Chondrocyte (in vitro differentiated cells): ENCODE data around the gene ANKRD11. TPM values are rescaled to one million over a fixed set of nuclear protein-coding genes. Genes with fewer than 3 reads are reported as not detected.

ENCODE experiments used
- DNase-seq: peaks from one replicate; pipeline ENCODE4 v3.0.0; 2021; ENCODE audit warnings: mixed read lengths, low spot score
- H3K27ac Mint-ChIP-seq: one replicate; pipeline ENCODE4 v1.8.0; 2021; ENCODE audit warnings: mild to moderate bottlenecking, moderate library complexity, mixed read lengths; ENCODE audit not compliant: unreplicated experiment
- H3K27me3 Mint-ChIP-seq: 2 replicates; pipeline ENCODE4 v1.8.0; 2021; ENCODE audit warnings: low read depth, mixed read lengths
- H3K36me3 Mint-ChIP-seq: 2 replicates; pipeline ENCODE4 v1.8.0; 2021; ENCODE audit warnings: low read depth, mixed read lengths
- H3K4me1 Mint-ChIP-seq: 2 replicates; pipeline ENCODE4 v1.8.0; 2021; ENCODE audit warnings: low read depth, mild to moderate bottlenecking, mixed read lengths
- H3K4me3 Mint-ChIP-seq: one replicate; pipeline ENCODE4 v1.8.0; 2021; ENCODE audit warnings: mild to moderate bottlenecking, moderate library complexity, mixed read lengths; ENCODE audit not compliant: unreplicated experiment
- H3K9me3 Mint-ChIP-seq: 2 replicates; pipeline ENCODE4 v1.8.0; 2021; ENCODE audit warnings: low read depth, mixed read lengths
- total RNA-seq: library from RNA; stranded (reverse); gene quantifications from 3 replicates; pipeline ENCODE4 v1.2.1, GENCODE V29; 2021
- TF ChIP-seq, protein P1 (sequence below): fragments of 200-600 bp; sonication (generic); IDR thresholded peaks from 2 replicates; pipeline ENCODE4 v1.5.0; 2021; ENCODE audit warnings: antibody characterized with exemption, mild to moderate bottlenecking, moderate library complexity

Gene ANKRD11
- total RNA-seq, 1 donor from 2014 or later: 180 TPM

DNA sequence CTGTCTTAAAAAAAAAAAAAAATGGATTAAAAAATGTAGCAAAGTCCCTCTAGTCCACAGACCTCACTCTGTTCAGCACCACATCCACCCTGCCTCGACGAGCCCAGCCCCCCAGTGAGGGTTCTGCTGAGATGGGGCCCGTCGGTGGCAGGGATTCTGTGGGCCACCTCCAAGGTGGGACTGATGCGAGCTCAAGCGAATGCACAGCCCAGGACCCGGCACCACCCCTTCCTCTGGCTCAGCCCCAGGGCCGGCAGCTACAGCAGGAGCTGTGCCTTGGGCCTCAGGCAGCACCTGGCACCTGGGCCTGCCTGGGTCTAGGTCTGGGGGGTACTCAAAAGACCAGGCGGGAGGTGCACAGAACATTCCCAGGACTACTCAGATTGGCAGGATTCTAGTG is 213.3 kb downstream of the ANKRD11 start:
- H3K27me3 Mint-ChIP-seq: no peaks in the 10 kb centered on the region

DNA sequence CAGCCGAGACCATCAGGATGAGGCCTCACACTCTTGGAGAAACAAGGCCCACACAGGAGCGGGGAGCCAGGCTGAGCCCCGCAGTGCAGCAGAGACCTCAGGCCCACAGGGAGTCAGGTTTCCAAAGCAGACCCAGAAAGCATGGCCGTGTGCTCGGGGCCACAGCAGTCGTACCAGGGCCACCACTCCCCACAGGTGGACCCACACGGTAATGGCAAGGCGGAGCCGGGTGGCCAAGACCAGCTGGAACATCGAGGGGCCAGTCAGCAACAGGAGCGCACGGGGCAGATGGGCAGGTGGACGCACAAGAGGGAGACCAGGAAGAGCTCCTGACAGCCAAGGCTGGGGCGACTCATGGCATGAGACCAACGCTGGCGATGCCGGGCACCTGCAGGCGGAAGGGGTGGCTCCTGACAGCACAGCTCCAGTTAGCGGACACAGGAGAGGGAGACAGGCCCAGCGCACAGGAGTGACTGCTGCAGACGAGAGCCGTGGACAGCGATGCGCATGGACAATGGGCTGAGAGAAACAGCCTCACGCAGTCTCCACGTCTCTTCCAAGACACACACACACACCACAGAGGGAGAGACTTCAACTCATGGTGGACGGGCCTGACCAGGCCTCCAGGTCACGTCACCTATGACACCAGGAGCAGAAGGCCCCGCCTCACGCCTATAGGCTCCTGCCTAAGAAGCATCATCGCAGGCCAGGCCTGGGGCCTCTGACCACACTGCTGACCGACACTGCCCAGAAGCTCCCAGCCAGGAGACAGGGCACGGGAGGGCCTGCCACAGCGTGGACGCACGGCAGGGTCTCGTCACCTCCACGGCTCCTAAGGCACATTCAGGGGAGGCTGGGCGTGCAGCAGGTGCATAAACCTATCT is 214.3 kb downstream of the ANKRD11 start:
- Mint-ChIP-seq H3K4me3 (no peak overlapping the region), H3K9me3 (no peaks in the 10 kb centered on the region), H3K4me1 (no peaks in the 10 kb centered on the region), H3K27ac (no peak overlapping the region), H3K27me3 (no peaks in the 10 kb centered on the region), H3K36me3 (peaks cover 33% of the 10 kb centered on the region)
- TF ChIP-seq, protein P1, sequence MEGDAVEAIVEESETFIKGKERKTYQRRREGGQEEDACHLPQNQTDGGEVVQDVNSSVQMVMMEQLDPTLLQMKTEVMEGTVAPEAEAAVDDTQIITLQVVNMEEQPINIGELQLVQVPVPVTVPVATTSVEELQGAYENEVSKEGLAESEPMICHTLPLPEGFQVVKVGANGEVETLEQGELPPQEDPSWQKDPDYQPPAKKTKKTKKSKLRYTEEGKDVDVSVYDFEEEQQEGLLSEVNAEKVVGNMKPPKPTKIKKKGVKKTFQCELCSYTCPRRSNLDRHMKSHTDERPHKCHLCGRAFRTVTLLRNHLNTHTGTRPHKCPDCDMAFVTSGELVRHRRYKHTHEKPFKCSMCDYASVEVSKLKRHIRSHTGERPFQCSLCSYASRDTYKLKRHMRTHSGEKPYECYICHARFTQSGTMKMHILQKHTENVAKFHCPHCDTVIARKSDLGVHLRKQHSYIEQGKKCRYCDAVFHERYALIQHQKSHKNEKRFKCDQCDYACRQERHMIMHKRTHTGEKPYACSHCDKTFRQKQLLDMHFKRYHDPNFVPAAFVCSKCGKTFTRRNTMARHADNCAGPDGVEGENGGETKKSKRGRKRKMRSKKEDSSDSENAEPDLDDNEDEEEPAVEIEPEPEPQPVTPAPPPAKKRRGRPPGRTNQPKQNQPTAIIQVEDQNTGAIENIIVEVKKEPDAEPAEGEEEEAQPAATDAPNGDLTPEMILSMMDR: no peak
- no peak for DNase-seq

More for the DNA sequence above, 213.3 kb downstream of the ANKRD11 start:
- Mint-ChIP-seq H3K9me3 (no peaks in the 10 kb centered on the region), H3K27ac (no peak overlapping the region), H3K4me1 (no peaks in the 10 kb centered on the region), H3K36me3 (peaks cover 27% of the 10 kb centered on the region), H3K4me3 (no peak overlapping the region)
- DNase-seq: no peak
- TF ChIP-seq, protein P1: no peak

DNA sequence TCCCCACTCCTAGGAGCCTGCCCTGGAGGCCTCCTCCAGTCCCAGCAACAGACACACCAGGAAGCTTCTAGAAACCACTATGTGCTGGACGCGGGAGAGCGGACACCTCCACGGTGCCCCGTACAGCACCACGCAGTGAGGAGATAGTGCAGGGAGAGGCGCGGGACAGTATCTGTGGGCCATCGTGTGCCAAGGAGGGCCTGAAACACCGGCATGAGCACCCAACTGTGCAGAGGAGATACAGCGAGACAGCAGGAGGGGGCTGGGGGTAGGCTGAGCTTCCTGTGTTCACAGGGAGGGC is 215.1 kb downstream of the ANKRD11 start:
- no peak overlapping the region for H3K4me3 Mint-ChIP-seq

DNA sequence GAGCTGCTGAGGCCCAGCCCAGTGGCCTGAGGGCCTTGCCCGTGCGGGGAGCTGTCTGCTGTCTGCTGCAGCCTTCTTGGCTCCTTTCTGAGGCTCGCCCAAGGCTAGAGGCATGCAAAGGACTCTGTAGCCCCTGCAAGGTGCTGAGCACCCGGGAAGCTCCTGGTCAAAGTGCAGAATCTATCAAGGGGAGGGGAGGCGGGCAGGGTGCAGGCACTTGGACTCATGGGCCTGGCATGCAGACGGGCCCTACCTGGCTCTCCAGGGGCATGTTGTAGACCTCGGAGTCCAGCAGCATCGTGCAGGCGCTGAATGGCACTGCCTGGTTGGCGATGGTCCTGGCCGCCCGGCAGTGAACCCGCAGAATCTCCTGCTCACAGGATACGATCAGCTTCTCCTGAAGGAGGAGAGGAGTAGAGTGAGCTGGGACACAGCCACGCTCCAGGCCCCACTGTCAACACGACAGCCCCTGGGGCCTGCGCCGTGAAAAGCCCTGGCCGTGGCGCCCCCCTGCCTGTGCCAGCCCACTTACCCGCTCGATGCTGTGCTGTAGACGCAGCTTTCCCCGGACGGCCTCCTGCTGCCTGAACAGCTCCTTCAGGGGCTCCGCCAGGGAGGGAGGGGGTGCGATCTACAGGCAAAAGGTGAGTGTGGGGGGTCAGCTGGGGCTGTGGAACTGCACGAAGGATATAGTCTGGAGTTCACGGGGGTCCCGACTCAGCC is 215.6 kb downstream of the ANKRD11 start:
- TF ChIP-seq, protein P1: no peak
- no peak overlapping the region for H3K4me3 Mint-ChIP-seq
- no peaks in the 10 kb centered on the region for H3K27me3 Mint-ChIP-seq
- DNase-seq: no peak
- no peaks in the 10 kb centered on the region for H3K9me3 Mint-ChIP-seq
- peaks cover 3% of the 10 kb centered on the region for H3K4me1 Mint-ChIP-seq
- H3K27ac Mint-ChIP-seq: no peak overlapping the region
- peaks cover 34% of the 10 kb centered on the region for H3K36me3 Mint-ChIP-seq

More for the DNA sequence above, 215.1 kb downstream of the ANKRD11 start:
- H3K36me3 Mint-ChIP-seq: peaks cover 31% of the 10 kb centered on the region
- TF ChIP-seq, protein P1: no peak
- no peaks in the 10 kb centered on the region for H3K9me3 Mint-ChIP-seq
- DNase-seq: no peak
- H3K27me3 Mint-ChIP-seq: no peaks in the 10 kb centered on the region
- no peak overlapping the region for H3K27ac Mint-ChIP-seq
- no peaks in the 10 kb centered on the region for H3K4me1 Mint-ChIP-seq

DNA sequence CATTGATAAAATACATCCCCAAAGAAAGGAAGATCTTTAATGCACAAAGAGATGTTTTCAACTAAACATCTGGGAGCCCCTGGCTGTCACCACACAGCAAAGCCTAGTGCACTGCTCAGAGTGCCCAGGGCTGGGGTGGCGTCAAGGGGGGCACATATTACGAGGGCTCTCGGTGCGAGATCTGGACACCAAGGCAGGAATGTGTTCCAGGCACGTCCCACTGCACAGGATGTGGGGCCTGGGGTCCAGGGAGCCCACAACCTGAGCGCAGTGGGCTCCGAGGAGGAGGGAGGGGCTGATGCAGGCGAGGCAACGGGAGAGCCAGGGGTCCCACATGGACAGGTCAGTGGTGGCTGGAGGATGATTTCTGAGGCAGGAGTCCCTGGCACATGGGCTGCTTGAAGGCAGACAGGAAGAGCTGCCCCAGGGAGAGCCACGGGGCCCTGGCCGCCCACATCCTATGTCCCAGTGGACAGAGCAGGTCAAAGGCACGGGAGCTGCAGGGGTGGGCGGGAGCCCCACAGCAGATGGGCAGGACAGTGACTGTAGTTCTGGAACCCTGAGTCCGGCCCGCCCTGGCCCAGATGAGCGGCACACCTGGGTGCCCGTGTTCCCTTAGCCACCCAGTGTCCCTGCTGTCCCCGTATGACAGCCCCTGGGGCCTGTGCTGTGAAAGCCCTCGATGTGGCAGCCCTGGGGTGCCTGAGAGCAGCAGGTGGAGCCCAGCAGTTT is 216.5 kb downstream of the ANKRD11 start:
- no peak for DNase-seq
- peaks cover 38% of the 10 kb centered on the region for H3K36me3 Mint-ChIP-seq
- TF ChIP-seq, protein P1: no peak
- H3K4me3 Mint-ChIP-seq: no peak overlapping the region
- H3K9me3 Mint-ChIP-seq: no peaks in the 10 kb centered on the region
- H3K27me3 Mint-ChIP-seq: no peaks in the 10 kb centered on the region
- H3K27ac Mint-ChIP-seq: peak overlapping the region; percentile 22
- peaks cover 11% of the 10 kb centered on the region for H3K4me1 Mint-ChIP-seq
